ENCODE results near the gene SVIL. TPM values are rescaled to one million over a fixed set of nuclear protein-coding genes. Genes with fewer than 3 reads are reported as not detected.
"Not testable (repeated sequence)": the region's sequence is repeated elsewhere in the genome, so short reads cannot be mapped to it uniquely, and the experiment has no call there.

SVIL gene
- polyA plus RNA-seq, 1 experiment, result 5.7 TPM

DNA sequence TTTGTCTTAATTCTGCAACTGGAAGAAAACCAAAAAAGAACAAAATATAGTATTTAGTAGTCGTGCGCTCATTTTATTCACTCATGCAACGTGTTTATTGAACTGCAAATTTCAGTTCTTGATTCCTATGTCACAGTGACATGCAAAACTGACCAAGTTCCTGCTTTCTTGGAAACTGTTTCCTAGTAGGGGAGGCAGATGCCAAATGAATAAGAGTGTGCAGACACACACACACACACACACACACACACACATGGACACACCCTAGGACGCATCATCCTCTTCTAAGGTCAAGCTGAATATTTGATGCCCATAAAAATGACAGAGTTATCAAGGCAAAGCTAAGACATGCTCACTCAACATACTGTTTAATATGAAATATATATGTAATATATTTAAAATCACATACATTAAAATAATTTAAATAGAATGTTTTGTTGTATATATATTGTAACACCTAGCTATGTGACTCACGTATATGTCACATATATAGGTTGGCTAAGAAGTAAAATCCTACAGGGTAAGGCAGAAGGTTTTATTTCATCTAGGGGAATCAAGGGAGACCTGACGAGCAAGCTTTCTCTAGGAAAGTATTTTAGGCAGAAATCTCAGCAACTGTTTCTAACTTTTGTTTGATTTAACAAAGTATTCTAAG is 79.6 kb downstream of the SVIL start:
- CTCF ChIA-PET, result interaction anchor here (0.6 to 5.3 kb wide), 5 partner anchors 14 to 303 kb away, joined by 3 to 19 read pairs (median 6); no protein-coding TSS in a partner anchor
- no peak overlapping the region for H3K4me3 ChIP-seq (ENCODE audit: low read depth, low read length)
- H3K36me3 ChIP-seq (ENCODE audit: control insufficient read depth, insufficient read depth, low read length), result peaks cover 2% of the 10 kb centered on the region; the same call in 1 of the 2 replicates
- no peak for DNase-seq (ENCODE audit: low read depth)
- H3K27me3 ChIP-seq (ENCODE audit: control insufficient read depth, insufficient read depth, low read length), result no peaks in the 10 kb centered on the region
- POLR2A ChIA-PET, result no interaction called here
- TF ChIP-seq, protein P1, sequence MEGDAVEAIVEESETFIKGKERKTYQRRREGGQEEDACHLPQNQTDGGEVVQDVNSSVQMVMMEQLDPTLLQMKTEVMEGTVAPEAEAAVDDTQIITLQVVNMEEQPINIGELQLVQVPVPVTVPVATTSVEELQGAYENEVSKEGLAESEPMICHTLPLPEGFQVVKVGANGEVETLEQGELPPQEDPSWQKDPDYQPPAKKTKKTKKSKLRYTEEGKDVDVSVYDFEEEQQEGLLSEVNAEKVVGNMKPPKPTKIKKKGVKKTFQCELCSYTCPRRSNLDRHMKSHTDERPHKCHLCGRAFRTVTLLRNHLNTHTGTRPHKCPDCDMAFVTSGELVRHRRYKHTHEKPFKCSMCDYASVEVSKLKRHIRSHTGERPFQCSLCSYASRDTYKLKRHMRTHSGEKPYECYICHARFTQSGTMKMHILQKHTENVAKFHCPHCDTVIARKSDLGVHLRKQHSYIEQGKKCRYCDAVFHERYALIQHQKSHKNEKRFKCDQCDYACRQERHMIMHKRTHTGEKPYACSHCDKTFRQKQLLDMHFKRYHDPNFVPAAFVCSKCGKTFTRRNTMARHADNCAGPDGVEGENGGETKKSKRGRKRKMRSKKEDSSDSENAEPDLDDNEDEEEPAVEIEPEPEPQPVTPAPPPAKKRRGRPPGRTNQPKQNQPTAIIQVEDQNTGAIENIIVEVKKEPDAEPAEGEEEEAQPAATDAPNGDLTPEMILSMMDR (IDR thresholded peaks at IDR 0.05; ENCODE audit: insufficient read depth, low read depth, low read length), result no peak

DNA sequence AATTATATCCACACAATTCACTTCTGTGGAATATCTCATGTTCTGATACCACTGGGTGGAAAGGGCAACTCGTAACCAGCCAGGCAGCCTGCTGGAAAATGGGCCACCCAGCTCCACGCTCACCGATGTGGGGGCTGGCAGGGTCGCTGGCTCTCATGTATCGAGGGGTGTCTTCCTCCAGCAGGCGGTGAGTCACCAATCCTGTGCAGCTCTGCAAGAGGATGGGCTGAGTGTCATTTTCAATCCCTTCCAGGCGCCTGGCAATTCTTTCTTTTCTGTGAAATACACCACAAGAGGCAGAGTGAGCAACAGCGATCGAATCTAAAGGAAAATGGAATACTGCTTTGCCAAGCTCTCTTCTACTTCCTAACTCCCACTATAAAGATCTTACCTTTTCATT is 80.1 kb downstream of the SVIL start:
- Histone ChIP-seq H3K27me3 (ENCODE audit: control insufficient read depth, insufficient read depth, low read length) (no peaks in the 10 kb centered on the region), H3K36me3 (ENCODE audit: control insufficient read depth, insufficient read depth, low read length) (peaks cover 2% of the 10 kb centered on the region; the same call in 1 of the 2 replicates), H3K4me3 (ENCODE audit: low read depth, low read length) (no peak overlapping the region)
- TF ChIP-seq, protein P1 (IDR thresholded peaks at IDR 0.05; ENCODE audit: insufficient read depth, low read depth, low read length), result no peak
- no peak for DNase-seq (ENCODE audit: low read depth)
- ChIA-PET CTCF (interaction anchor here (0.6 to 5.3 kb wide), 6 partner anchors 13 to 304 kb away, joined by 3 to 19 read pairs (median 4); no protein-coding TSS in a partner anchor), POLR2A (no interaction called here)

DNA sequence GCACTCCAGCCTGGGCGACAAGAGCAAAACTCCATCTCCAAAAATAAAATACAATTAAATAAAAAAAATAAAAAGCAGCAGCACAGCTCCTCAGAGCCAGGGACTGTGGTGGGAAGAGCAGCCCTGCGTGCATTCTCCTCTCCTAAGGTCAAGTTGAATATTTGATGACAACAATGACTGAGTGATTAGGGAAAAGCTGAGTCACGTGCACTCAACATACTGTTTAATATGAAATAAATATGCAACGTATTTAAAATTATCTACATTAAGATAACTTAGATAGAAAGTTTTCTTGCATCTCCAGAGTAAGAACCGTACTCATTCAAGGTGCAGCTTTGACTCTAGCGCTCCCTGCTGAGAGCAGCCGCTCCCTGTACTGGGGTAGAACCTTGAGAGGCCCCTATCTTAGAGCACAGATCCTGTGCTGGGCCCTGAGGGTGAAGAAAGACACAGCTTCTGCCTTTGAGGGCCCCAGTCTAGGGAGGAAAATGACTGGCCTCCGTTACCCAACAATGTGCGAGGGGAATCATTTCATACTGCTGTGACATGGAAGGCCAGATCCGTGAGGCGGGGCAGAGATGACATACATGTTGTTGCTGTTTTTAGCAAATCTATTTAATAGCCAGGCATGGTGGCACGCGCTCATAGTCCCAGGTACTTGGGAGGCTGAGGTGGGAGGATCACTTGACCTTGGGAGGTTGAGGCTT is 81.1 kb downstream of the SVIL start:
- CTCF ChIA-PET, result interaction anchor here (1.2 to 5.3 kb wide), 7 partner anchors 12 to 305 kb away, joined by 3 to 19 read pairs (median 4); no protein-coding TSS in a partner anchor
- H3K27me3 ChIP-seq (ENCODE audit: control insufficient read depth, insufficient read depth, low read length), result no peaks in the 10 kb centered on the region
- H3K36me3 ChIP-seq (ENCODE audit: control insufficient read depth, insufficient read depth, low read length), result peaks cover 2% of the 10 kb centered on the region; the same call in 1 of the 2 replicates
- no peak for DNase-seq (ENCODE audit: low read depth)
- POLR2A ChIA-PET, result no interaction called here
- TF ChIP-seq, protein P1 (IDR thresholded peaks at IDR 0.05; ENCODE audit: insufficient read depth, low read depth, low read length), result no peak
- H3K4me3 ChIP-seq (ENCODE audit: low read depth, low read length), result no peak overlapping the region

DNA sequence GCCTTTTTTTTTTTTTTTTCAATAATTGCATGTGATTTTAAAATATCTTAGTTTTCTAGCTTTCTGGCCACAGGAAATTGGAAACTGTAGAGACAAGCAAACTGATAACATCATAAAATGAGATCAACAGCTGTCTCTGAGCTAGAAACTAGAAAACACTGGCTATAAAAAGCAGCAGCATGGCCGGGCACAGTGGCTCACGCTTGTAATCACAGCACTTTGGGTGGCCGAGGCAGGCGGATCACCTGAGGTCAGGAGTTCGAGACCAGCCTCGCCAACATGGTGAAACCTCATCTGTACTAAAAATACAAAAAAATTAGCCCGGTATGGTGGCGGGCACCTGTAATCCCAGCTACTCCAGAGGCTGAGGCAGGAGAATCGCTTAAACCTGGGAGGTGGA is 81.7 kb downstream of the SVIL start:
- H3K36me3 ChIP-seq (ENCODE audit: control insufficient read depth, insufficient read depth, low read length), result not testable (repeated sequence)
- CTCF ChIA-PET, result interaction anchor here (1.2 to 5.3 kb wide), 5 partner anchors 13 to 40 kb away, joined by 3 to 19 read pairs (median 5); no protein-coding TSS in a partner anchor

DNA sequence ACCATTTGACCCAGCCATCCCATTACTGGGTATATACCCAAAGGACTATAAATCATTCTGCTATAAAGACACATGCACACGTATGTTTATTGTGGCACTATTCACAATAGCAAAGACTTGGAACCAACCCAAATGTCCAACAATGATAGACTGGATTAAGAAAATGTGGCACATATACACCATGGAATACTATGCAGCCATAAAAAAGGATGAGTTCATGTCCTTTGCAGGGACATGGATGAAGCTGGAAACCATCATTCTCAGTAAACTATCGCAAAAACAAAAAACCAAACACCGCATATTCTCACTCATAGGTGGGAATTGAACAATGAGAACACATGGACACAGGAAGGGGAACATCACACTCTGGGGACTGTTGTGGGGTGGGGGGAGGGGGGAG is 85.3 kb downstream of the SVIL start:
- CTCF ChIA-PET; H3K36me3 ChIP-seq (ENCODE audit: control insufficient read depth, insufficient read depth, low read length); POLR2A ChIA-PET; DNase-seq (ENCODE audit: low read depth); H3K27me3 ChIP-seq (ENCODE audit: control insufficient read depth, insufficient read depth, low read length); H3K4me3 ChIP-seq (ENCODE audit: low read depth, low read length): not testable (repeated sequence)

More for the DNA sequence above, 81.7 kb downstream of the SVIL start:
- not testable (repeated sequence) for H3K27me3 ChIP-seq (ENCODE audit: control insufficient read depth, insufficient read depth, low read length); DNase-seq (ENCODE audit: low read depth); H3K4me3 ChIP-seq (ENCODE audit: low read depth, low read length)
- POLR2A ChIA-PET, result interaction anchor here (0.6 kb wide), 1 partner anchor 512 kb away, joined by 3 read pairs; no protein-coding TSS in a partner anchor

DNA sequence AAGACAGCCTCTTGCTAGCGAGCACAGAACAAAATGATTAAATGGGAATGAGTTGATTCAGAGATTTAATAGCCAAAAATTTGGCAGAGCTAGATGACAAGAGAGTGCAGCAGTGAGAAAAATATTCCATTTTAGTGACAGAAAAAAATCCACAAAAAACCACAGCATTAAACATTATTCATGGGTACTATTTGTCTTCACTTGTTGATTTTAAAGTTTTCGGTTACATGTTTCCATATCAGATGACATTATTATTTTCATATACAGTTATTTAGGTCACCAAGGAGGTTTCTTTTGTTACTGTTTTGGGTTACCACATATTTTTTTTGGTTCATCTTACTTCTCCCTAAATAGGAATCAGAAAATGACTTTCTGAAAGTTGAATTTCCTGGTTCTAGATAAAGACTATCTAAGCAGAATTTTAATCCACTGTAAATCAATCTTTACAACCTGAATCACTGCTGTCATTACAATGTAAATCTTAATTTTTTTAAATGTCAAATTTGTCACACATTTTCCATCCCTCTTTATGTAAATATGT is 87.9 kb downstream of the SVIL start:
- ChIA-PET CTCF (interaction anchor here (0.9 kb wide), 1 partner anchor 11 kb away, joined by 3 read pairs; no protein-coding TSS in a partner anchor), POLR2A (no interaction called here)
- no peak overlapping the region for H3K4me3 ChIP-seq (ENCODE audit: low read depth, low read length)
- H3K36me3 ChIP-seq (ENCODE audit: control insufficient read depth, insufficient read depth, low read length), result peaks cover 2% of the 10 kb centered on the region; the same call in 1 of the 2 replicates
- DNase-seq (ENCODE audit: low read depth), result no peak
- TF ChIP-seq, protein P1 (IDR thresholded peaks at IDR 0.05; ENCODE audit: insufficient read depth, low read depth, low read length), result no peak
- no peaks in the 10 kb centered on the region; the same call in 1 of the 2 replicates for H3K27me3 ChIP-seq (ENCODE audit: control insufficient read depth, insufficient read depth, low read length)

Measured in BJ (cell line).